ENCODE results near the gene BTBD9.

DNA sequence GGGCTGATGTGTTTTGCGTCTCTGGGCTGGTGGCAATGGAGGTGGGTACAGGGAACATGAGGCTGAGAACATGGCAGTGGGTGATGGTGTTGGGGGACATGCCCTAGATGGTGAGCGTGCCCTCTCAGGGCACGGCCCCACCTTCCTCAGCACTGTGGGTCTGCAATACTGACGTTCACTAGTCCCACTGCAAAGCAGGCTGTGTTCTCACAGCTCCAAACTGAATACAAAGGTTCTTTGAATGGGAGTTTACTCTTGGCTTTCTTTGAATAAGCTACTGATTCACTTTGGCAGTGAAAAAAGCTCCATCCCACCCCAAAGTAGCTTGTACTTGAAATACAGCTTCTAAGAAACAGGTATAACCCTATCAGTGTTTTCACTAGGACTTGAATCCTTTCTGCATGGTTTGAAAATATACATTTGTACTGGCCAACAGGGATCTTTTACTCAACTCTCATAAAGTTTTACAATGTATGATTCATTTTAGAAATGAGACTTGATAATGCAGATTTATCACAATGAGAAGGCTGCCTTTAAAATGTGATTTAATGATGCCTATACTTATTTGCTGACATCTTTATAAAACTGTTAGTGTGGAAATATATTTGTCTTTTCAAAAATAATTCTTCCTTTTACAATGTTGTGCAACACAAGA is 419.5 kb downstream of the BTBD9 start:
- TF ChIP-seq, protein P1, sequence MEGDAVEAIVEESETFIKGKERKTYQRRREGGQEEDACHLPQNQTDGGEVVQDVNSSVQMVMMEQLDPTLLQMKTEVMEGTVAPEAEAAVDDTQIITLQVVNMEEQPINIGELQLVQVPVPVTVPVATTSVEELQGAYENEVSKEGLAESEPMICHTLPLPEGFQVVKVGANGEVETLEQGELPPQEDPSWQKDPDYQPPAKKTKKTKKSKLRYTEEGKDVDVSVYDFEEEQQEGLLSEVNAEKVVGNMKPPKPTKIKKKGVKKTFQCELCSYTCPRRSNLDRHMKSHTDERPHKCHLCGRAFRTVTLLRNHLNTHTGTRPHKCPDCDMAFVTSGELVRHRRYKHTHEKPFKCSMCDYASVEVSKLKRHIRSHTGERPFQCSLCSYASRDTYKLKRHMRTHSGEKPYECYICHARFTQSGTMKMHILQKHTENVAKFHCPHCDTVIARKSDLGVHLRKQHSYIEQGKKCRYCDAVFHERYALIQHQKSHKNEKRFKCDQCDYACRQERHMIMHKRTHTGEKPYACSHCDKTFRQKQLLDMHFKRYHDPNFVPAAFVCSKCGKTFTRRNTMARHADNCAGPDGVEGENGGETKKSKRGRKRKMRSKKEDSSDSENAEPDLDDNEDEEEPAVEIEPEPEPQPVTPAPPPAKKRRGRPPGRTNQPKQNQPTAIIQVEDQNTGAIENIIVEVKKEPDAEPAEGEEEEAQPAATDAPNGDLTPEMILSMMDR (conservative IDR thresholded peaks at IDR 0.05; ENCODE audit: low read depth, low read length): no peak
- no peak for TF ChIP-seq EZH2phosphoT487 (IDR thresholded peaks at IDR 0.05; ENCODE audit: borderline replicate concordance, low read length)

Data from PC-3 (cell line).